Iris pigment epithelial cell (primary cell): Measurements from ENCODE around the gene WDTC1.

ENCODE experiments used
- DNase-seq: peaks from one replicate; pipeline ENCODE4 v3.0.0-alpha.2; 2011; ENCODE audit warnings: low read depth

Gene WDTC1

DNA sequence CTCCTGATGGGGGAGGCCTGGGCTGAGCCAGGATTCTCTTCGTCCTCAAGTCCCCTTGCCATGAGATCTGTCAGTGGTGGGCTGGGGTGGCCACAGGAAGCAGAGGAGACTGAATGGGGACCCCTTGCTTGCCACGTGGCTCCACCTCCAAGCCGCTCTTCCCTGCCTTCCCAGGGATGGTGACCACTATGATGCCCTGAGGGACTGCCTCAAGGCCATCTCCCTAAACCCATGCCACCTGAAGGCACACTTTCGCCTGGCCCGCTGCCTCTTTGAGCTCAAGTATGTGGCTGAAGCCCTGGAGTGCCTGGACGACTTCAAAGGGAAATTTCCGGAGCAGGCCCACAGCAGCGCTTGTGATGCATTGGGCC is 66.6 kb downstream of the WDTC1 start:
- no peak for DNase-seq

DNA sequence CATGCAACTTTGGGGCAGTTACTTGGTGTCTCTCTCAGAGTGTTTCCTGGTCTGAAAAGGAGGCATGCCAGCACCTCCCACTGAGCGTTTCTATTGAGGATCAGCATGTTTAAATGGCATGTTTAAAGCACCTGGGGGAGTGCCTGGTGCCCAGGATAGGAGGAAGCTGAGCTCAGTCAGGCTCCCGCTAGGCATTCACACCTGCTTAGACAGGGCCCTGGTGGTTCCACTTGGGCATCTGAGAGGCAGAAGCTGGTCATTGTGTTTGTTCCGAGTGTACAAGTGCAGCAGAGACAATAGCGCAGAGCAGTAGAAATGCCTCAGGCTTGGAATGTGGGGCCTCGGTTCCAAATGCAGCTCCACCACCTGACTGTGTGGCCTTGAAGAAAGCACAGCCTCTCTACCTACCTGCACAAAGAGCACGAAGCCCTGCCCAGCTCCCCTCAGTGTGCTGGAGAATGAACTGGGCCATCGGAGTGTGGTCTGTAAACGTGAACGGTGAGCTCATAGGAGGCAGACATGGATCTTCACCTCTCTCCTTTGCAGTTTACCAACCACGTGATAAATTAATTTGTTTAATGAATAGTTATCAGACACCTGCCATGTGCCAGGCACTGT is 67.3 kb downstream of the WDTC1 start:
- no peak for DNase-seq

- DNase-seq: no peak
These were observed 68.2 kb downstream of the WDTC1 start for GRCh38 chr1:27302612-27303011.

DNA sequence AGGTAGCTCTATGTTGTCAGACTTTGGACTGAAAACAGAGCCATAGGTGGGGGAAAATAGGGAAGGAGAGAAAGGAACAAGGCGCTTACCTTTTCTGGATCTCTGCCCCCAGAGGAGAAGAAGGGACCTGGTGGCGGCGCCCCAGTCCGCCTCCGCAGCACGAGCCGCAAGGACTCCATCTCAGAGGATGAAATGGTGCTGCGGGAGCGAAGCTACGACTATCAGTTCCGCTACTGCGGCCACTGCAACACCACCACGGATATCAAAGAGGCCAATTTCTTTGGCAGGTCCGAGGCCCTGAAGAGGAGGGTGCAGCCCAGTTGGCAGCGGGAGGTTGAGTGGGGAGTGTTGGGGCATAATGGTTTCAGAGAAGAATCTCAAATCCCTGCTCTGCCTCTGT is 69.1 kb downstream of the WDTC1 start:
- no peak for DNase-seq

GRCh38 chr1:27306071-27306470 is 71.6 kb downstream of the WDTC1 start:
- DNase-seq: no peak

DNA sequence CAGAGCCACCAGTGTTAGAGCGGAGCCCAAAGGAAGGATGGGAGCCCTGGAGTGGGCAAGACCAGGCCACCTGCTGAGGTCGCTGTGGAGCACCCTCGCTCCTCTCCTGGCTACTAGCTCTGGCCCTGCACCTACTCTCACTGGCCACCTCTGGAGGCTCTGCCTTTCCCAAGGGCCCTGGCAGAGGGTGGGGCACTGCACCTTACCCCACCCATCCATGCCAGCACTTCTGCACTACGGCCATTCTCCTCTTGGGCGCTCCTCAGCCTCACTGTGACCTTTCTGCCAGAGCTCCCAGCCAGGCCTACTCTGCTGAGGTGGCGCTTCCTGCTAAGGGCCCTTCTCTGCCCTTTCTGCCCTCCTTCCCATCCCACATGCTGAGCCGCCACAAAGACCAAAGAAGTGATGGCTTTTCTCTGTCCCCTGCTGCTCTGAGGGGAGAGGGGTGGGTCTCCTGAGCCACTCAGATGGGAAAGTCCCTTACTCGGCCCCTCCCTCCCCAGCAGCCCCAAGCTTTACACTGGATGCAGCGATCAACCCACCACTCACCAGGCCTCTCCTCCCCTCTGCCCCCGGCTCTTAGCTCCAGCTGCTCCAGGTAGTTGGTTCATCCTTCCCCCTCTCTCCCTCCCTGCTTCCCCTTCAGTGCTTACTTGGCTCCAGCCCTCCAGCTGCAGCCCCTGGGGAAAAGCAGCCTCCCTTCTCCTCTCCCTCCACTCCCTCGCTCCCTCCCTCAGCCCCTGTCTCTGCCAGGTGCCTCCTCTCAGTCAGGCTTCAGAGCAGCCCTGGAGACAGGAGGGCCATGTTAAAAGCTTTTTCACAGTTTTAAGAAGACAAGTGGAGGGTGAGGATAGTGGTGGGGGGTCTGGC is 72.7 kb downstream of the WDTC1 start:
- DNase-seq: no peak

GRCh38 chr1:27307874-27308598 is 73.6 kb downstream of the WDTC1 start:
- DNase-seq: no peak

DNA sequence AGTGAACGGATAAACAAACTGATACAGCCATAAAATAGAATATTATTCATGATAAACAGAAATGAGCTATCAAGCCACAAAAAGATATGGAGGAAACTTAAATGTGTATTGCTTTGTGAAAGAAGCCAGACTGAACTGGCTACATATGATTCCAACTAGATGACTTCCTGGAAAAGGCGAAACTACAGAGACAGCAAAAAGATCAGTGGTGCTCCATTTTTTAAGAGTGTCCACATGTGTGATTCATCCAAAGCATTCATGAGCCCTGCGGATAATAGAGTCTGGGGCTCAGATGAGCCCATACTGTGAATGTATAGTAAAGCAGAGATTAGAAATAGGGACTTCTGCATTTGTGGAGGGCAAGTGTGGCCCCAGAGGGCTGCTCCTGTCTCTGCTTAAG is 79.7 kb downstream of the WDTC1 start:
- no peak for DNase-seq

GRCh38 chr1:27314737-27315136 is 80.3 kb downstream of the WDTC1 start:
- DNase-seq: no peak

- no peak for DNase-seq
These were observed 82.4 kb downstream of the WDTC1 start for GRCh38 chr1:27316860-27317259.

DNA sequence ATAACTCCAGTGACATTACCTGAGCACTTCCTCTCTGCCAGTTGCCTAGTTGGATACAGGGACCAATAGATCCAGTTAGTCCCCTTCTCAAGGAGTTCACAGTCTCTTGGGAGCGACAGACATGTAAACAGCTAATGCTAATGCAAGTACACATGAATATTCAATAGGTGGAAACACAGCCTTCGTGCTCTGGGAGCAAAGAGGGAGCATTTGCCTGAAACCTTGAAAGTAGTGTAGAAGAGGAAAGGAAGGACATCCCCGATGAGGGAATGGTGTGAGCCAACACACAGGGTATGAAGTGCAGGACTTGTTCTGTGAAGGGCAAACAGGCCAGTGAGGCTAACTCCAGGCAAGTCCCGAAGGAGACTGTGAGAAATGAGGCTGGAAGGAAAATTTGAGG is 83.7 kb downstream of the WDTC1 start:
- no peak for DNase-seq

GRCh38 chr1:27318596-27318995 is 84.2 kb downstream of the WDTC1 start:
- DNase-seq: no peak

GRCh38 chr1:27321813-27322568 is 87.6 kb downstream of the WDTC1 start, which contains the start of gene TMEM222:
TMEM222 (plus strand) TSS chr1:27322163; CDS start chr1:27322198, 35 bp downstream.
- DNase-seq: peak; percentile 98

DNA sequence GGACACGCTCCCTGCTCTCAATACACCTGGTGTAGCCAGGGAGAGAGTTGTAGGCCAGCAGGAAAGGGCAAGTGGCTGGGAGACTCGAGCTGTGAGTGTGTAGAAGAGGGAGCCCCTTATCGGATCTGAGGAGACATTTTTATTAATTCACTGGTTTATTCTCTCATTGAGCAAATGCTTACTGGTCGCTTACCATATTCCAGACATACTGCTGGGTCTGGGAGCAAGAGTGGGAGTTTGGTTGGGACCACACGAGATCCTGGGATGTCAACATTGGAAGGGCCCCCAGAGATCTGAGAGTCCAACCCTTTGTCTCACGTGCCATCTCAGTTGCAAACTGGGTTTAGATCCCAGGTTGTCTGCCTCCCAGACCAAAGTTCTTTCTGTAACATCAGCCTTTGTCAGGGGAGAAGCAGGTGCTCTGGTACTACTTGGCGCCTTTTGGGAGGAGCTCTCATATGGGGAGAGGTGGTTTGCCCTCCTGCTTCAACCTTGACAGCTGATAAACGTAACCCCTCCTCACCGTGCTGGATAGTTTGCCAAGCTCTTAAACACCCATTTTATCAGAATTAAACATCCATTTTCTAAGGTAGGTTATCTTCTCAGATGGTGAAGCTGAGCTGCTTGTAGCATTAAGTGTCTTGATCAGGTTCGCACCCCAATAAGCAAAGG is 88.3 kb downstream of the WDTC1 start:
- DNase-seq: no peak

GRCh38 chr1:27325286-27325685 is 90.9 kb downstream of the WDTC1 start:
- no peak for DNase-seq

DNA sequence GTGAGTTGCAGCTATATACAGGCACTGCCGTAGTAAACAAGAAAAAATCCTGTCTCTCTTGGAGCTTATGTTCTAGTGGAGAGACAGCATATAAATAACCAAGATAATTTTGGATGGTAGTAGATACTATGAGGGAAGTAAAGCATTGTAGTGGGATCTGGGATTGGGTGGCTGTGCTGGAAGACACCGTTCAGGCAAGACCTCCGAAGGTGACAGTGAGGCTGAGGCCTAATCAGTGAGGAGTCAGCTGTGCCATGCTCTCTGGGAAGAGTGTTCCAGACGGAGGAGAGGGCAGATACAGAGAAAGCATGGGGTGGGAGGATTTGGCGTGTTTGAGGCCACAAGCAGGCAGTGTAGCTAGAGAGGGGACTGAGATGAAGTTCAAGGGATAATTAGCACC is 93.5 kb downstream of the WDTC1 start:
- DNase-seq: no peak

DNA sequence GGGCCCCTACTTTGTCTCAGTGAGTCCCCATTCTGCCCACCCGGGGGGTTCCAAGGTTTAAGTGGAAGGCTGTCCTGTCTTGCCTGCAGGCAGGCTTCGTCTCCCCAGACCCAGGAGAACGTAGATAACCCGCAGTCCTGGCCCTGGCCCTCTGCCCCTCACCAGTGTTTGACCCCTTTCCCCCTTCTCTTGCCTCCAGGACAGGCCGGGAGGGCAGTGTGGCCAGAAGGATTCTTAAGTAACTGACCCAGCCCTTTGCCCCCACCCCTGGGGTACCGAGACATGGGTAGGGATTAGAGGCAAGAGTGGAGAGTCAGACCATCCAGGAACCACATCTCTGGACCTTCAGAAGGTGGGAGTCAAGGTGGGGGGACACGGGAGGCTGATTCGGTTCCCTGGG is 96.4 kb downstream of the WDTC1 start:
- no peak for DNase-seq

DNA sequence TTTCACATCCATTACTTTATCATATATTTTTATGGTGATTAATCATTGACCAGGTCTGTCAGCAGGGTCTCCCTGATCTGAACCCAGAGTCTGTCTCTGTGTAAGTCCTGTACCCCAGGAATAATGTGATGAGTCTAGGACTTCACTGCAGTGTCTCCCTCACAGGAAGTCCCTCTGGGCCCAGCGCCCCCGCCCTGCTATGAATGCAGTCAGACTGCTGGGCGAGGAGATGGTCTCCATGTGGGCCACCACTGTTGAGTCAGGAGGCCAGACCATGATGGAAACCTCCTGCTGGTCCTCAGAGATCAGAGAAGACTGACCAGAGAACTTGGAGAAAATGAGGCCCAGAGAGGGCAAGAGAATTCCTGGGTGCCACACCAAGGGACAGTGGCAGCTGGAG is 97.0 kb downstream of the WDTC1 start:
- no peak for DNase-seq

GRCh38 chr1:27331922-27332321 is 97.5 kb downstream of the WDTC1 start:
- DNase-seq: no peak

DNA sequence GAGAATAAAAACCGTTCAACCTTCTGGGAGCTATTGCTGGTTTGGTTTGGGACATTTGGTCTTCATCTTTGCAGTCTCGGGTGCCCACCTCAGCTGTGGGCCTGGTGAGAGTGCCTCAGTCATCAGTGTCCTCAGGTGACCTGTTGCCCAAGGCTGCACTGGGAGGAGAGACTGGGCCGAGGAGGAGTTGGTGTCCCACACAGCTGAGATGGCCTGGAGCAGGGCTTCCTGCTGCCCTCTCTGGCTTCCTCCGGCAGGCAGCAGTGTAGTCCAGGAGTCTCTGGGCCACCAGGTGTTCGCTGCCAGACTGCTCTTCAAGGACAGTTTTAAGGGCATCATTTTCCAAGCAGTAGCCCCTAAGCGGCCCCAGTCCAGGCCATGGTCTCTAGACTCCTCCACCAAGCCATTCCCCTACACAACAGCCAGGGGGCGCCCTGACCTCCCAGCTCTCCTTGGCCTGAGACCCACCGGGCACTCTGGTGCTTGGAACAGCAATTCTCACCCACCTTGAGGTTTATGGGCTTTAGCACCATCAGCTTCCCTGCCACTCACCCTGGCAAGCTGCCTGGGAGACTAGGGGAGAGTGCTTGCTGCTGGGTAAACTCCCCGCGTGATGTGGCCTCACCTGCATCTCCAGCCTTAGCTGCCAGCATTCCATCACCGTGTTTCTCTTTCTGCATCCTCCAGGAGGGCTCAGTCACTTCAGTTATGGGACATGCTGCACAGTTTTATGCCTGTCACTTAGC is 98.3 kb downstream of the WDTC1 start:
- peak; percentile 26 for DNase-seq

DNA sequence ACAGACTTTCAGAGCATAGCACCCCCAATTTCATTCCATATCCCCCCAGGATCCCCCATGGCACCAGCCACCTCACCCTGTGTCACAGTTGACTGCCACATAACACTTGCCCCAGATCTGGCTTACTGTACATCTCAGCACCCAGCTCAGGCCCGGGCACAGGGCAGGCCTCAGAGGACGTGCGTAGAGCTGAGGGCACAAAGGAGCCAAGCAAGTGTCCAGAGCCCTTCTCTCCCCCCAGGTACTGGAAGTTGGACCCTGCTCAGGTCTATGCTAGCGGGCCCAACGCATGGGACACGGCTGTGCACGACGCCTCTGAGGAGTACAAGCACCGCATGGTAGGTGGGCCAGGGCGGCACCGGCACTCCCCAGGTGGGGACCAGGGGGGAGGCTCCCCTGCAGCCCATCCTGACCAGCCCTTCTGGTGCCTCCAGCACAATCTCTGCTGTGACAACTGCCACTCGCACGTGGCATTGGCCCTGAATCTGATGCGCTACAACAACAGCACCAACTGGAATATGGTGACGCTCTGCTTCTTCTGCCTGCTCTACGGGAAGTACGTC is 99.4 kb downstream of the WDTC1 start:
- DNase-seq: no peak
